ENCODE data around the gene PDIA6.

DNA sequence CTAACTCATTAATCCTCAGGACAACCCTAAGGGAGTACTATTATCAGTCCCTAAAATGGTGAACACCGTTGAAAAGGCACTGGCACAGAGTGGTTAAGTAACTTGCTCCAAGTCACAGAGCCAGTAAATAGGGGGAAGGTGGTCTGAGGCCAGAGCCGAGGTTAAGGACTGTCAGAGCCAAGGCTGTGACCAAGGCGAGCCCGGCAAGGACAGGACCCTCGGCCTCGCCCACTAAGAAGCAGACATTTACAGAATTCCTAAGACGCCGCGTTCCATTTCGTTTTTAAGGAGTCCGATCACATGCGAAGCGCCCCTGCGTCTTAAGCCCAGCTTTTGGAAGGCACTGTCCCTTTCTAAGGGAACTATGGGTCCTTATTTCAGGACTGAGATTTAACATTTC is 1.1 kb downstream of the PDIA6 start:
- TF ChIP-seq NR2C2 (CRISPR knock-in tag; IDR thresholded peaks at IDR 0.05) (no peak), NR2C2 (tag; IDR thresholded peaks at IDR 0.05) (no peak), MAFG (tag; conservative IDR thresholded peaks at IDR 0.05) (no peak)

Measured in K562 (cell line).